ENCODE results near the gene LYPD4.
A peak's percentile ranks its signal among the peaks of the same experiment; 100 is the strongest.

The LYPD4 gene

GRCh38 chr19:41872775-41873647, 28.5 kb upstream of the LYPD4 start:
- DNase-seq, result peak; percentile 54

- DNase-seq, result no peak
These were observed 27.9 kb upstream of the LYPD4 start for GRCh38 chr19:41872384-41872774.

GRCh38 chr19:41871573-41872383, 27.3 kb upstream of the LYPD4 start:
- no peak for DNase-seq

DNA sequence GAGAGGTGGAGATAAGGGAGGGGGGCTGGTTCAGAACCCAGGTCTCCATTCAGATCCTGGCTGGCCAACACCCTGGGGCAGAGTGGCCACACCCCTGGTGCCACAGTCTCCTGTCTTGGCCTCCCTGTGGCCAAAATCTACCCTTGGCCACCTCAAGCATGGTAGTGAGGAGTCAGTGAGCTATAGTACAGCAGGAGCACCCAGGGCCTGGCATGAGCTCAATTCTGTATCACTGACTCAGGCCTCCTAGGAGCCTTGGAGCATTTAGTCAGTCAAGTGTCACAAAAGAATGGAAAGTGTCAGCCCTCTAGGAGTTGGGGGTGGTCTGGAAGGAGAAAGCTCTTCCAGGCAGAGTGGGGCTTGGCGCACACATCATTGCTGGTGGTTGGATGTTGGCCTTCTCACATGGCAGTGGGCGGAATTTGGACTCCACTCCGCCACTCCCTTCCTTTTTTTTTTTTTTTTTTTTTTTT, 26.0 kb upstream of the LYPD4 start:
- DNase-seq, result no peak

- no peak for DNase-seq
These were observed 25.0 kb upstream of the LYPD4 start for GRCh38 chr19:41869374-41869955.

DNA sequence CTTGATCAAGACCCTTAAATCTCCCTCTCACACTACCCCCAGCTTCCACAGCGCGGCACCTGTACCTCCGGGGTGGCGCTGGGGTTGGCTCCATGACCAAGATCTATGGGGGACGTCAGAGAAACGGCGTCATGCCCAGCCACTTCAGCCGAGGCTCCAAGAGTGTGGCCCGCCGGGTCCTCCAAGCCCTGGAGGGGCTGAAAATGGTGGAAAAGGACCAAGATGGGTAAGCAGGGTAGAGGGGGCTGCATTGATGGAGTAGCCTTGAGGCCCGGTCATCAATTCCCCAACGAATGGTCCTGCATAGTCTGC, 24.5 kb upstream of the LYPD4 start:
- DNase-seq, result no peak

- DNase-seq, result no peak
These were observed 23.9 kb upstream of the LYPD4 start for GRCh38 chr19:41868120-41868988.

- no peak for DNase-seq
These were observed 21.8 kb upstream of the LYPD4 start for GRCh38 chr19:41866284-41866683.

- no peak for DNase-seq
These were observed 19.9 kb upstream of the LYPD4 start for GRCh38 chr19:41864374-41864773.

DNA sequence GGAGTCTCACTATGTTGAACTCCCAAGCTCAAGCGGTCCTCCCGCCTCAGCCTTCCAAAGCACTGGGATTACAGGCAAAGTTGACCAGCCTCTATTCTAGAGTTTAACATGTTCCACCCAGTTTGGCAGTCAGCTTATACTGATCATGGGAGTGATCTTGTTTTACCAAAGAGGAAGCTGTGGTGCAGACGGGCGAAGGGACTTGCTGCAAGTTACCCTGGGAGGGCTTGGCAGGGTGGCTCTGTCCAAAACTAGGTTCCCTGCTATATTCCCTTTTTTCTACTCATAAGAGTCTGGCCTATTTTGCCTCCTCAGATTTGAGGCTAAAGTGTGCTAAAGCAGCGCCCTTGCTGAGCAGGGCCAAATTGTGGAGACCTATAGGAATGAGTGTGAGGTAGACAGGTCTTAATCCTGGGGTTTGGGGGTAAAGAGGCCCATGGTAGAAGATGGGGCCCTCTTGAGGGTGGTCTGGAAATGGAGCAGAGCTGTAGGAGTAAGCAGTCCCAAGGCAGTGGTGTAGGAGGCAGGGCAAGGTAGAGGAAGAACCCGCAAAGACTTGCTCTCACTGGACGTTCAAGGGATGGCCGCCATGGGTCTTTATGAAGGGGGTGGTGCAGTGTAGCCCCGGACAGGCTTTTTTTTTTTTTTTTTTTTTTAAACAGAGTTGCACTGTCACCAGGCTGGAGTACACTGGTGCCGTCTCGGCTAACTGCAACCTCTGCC, 18.9 kb upstream of the LYPD4 start:
- DNase-seq, result no peak

DNA sequence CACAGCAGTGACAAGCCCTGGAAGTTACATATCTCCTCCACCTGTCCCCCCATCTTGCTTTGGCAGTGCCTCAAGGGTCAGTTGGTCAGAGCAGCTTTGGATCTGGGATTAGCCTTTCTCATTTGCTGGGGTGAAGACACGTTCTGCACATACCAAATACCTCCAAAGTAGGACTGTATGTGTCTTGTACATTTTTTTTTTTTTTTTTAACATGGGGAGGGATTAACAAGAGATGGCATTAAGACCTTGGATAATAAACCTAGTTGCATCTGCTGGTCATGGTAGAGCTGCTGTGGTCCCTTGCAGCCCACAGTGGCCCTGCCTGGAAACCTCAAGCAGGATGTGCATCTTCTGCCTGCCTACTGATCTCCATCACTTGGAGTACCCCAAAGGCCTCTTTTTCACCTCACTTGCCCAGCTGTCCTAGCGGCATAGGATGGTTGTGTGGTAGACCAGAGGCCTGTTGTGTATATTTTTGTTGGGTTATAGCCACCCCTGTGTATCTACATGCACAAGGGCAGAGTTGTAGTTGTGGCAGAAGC, 18.0 kb upstream of the LYPD4 start:
- DNase-seq, result no peak

DNA sequence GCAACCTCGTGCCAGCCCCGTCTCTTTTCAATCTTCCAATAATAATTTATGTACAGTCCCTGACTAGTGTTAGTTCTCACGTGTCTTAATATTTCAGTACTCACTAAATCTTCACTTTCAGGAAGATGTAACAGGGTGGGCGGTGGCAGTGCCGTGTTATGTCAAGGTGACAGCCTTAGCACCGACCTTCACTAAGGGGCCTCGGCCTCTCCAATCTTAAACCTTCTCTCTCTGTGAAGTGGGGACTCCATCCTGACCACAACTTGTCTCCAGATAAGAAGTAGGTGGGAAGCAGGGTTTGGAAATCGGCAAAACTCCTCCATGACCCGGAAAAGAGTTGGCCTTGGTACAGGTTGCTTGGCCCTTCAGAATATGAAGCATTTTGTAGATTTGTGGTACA, 17.4 kb upstream of the LYPD4 start:
- no peak for DNase-seq

GRCh38 chr19:41861116-41861768, 16.8 kb upstream of the LYPD4 start:
- no peak for DNase-seq

DNA sequence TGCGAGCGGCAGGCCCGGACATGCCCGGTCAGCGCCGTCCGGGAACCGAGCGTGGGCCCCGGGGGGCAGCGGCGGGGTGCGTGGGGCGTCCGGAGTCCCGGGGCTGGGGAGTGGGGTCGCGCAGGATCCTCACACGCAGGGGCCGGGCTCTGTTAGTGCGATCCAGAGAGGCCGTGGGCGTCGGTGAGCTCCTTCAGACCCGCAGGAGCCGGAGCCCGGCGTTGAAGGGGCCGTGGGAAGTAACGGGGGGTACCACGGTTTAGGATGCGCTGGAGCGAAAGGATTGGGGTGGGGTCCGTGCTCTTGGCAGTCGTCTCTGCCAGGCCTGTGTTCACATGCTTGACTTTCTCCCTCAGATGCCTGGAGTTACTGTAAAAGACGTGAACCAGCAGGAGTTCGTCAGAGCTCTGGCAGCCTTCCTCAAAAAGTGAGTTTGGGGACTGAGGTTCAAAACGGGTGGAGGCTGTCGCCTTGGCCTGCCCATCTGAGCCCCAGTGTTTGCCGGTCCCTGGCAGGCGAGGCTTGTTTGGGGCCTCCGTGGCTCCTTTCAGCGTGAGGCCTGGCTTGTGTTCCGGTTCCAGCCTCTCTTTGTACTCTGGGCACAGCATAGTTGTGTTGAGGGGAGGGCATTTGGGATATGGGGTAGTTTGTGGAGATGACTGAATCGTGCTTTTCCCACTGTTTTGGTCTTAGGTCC, 16.1 kb upstream of the LYPD4 start:
- DNase-seq, result no peak

GRCh38 chr19:41859618-41860418, 15.3 kb upstream of the LYPD4 start, which contains the start of gene RPS19:
Gene RPS19, plus strand, starts transcription at chr19:41860255. Its CDS starts 520 bp downstream, at chr19:41860775.
- DNase-seq, result peak; percentile 98

DNA sequence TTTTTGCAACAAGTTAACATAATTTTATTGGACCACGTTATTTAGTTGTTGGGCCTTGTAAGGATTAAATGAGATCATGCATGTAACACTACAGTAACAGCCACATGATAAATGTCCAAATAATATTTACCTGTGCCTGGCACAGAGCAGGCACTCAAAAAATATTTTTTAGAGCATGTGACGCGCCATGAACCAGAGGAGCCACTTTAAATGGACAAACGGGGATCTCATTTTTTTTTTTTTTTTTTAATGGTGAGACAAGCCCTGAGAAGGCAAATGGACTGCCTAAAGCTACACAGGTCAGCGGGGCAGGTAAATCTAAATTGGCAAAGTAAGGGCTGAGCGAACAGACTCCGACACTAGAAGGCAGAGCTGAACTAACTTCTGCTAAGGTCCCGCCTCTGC, 14.7 kb upstream of the LYPD4 start:
- no peak for DNase-seq

GRCh38 chr19:41853768-41854167, 9.3 kb upstream of the LYPD4 start:
- no peak for DNase-seq

- DNase-seq, result no peak
These were observed 8.9 kb upstream of the LYPD4 start for GRCh38 chr19:41853344-41853743.

GRCh38 chr19:41851456-41851855, 7.0 kb upstream of the LYPD4 start:
- no peak for DNase-seq

- no peak for DNase-seq
These were observed 5.9 kb upstream of the LYPD4 start for GRCh38 chr19:41850381-41850780.
